Endothelial cell of umbilical vein (primary cell): Measurements from ENCODE around the gene SEC16B.

ENCODE experiments used
- MYC ChIP-seq: IDR thresholded peaks from one replicate; pipeline ENCODE4 v1.6.1; 2011; ENCODE audit warnings: mild to moderate bottlenecking, low read depth, low read length
- TF ChIP-seq, protein P1 (sequence below), 2 donors: IDR thresholded peaks; 1 replicate in 1 of 2; 2 replicates in 1 of 2; pipeline ENCODE4 v1.5.1; 2011; ENCODE audit warnings: low read length in 2 of 2, mild to moderate bottlenecking in 2 of 2, moderate library complexity in 2 of 2, control low read depth in 1 of 2, inconsistent platforms in 1 of 2, low read depth in 1 of 2; ENCODE audit not compliant: insufficient read depth in 1 of 2; ENCODE audit errors: extremely low read depth in 1 of 2

DNA sequence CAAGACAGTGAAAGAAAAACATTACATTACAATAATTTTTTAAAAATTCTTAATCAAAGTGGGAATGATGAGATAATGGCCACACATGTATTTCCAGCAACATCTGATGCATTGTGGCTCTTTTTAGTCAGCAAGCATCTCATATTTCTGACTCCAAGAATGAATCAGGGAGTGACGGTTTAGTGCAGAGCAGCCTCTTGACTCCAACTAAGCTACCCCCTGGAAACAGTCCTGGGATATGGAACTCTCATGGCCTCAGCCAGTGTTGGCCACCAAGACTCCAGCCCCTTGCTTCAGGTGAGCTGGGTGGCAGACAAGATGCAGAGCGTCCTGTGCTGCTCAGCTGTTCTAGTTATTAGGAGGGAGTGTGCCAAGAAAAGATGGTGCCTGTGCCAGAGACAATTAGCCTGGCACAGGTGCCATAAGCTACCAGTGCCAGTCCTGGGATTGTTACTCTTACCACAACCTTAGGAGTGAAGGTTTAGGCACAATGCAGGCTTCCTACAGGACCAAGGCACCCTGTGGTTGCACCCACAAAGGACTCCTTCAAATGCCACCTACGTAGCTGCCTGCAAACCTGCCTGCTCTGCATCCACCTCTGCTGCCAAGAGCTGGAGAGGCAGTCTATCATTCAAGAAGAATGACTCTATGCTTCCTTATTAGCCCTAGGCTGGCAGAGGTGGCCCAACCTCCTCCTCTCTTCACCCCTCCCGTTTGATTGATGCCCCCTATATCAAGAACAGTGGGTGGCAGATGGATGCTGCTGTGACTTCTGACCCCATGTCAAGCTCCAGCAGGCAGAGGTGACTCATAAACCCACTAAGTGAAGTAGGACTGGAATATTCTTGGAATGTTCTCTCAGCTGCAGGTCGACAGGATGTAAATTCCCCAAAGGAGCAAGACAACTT is 6.0 kb upstream of the SEC16B start:
- TF ChIP-seq, protein P1, sequence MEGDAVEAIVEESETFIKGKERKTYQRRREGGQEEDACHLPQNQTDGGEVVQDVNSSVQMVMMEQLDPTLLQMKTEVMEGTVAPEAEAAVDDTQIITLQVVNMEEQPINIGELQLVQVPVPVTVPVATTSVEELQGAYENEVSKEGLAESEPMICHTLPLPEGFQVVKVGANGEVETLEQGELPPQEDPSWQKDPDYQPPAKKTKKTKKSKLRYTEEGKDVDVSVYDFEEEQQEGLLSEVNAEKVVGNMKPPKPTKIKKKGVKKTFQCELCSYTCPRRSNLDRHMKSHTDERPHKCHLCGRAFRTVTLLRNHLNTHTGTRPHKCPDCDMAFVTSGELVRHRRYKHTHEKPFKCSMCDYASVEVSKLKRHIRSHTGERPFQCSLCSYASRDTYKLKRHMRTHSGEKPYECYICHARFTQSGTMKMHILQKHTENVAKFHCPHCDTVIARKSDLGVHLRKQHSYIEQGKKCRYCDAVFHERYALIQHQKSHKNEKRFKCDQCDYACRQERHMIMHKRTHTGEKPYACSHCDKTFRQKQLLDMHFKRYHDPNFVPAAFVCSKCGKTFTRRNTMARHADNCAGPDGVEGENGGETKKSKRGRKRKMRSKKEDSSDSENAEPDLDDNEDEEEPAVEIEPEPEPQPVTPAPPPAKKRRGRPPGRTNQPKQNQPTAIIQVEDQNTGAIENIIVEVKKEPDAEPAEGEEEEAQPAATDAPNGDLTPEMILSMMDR (IDR thresholded peaks at IDR 0.05; ENCODE audit: extremely low read depth in 1 of 2, insufficient read depth in 1 of 2, low read depth in 1 of 2, low read length in 2 of 2): no peak
- no peak for TF ChIP-seq MYC
